GM18498 (cell line): ENCODE data around the gene SEC31A.
"Not testable (repeated sequence)": the region's sequence is repeated elsewhere in the genome, so short reads cannot be mapped to it uniquely, and the experiment has no call there.

Experiments used
- ATAC-seq: cut with Tn5 transposase; IDR thresholded peaks from one replicate; pipeline ENCODE4 v1.9.1; 2021; ENCODE audit warnings: mild to moderate bottlenecking, moderate library complexity; ENCODE audit not compliant: unreplicated experiment

The SEC31A gene

GRCh38 chr4:82898322-82899243 is 7.6 kb upstream of the SEC31A start:
- no peak for ATAC-seq

DNA sequence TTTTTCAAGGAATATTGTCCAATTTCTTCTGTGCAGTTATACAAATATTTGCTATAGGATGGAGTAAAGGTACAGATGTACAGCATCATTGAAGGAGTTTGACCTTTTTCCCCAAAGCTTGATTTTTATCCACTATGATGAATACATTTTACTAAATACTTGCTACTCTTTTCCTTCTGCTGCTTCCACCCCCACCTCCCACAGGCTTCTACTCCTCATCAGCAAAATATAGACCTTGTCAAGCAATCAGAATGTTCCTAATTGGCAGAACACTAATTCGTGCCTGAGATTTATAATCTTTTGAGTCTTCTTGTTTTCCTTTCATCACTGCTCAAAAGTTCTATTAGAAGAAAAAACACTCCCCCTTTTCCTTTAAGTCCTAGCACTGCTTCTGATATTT is 5.8 kb upstream of the SEC31A start:
- no peak for ATAC-seq

GRCh38 chr4:82893942-82894341 is 3.0 kb upstream of the SEC31A start:
- no peak for ATAC-seq

GRCh38 chr4:82892467-82892802 is 1.5 kb upstream of the SEC31A start:
- ATAC-seq = no peak

- ATAC-seq = peak; percentile 3
These were observed 934 bp upstream of the SEC31A start for GRCh38 chr4:82891707-82892466.

DNA sequence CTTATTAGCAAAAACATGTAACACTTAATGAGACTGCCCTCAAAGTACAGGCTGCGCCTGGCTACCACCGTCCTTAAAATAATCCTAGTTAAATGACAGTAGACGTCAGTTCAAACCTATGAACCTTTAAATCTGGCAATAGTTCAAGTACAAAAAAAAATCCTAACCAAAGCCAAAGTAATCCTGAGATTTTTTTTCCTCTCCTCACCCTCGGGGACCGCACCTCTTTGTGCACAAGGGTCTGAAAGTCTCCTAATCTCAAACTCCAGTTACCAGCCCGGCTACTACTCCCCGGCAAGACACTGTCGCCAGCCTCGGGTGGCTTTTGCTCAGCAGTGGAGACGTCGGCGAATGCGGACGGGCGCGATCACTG is 439 bp downstream of the SEC31A start:
- ATAC-seq = no peak

- ATAC-seq = no peak
These were observed 1.7 kb downstream of the SEC31A start for GRCh38 chr4:82889287-82889686.

GRCh38 chr4:82886147-82886942 is 4.6 kb downstream of the SEC31A start:
- no peak for ATAC-seq

DNA sequence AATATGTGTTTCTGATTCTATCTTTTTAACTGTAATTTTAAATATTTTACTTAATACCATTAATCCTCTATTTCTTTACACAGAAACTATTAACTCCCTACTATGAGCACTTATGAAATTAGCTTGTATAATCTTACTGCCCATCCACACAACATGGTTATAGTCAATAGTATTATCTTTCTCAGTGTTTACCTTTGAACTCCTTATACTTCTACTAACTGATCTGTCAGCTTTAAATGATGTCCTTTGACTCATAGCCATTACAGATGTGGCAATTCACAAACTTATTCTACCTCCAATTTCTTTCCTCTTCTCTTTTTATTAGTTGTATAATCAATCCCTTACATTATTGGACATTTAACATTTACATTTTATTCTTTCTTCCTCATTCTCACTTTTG is 5.5 kb downstream of the SEC31A start:
- no peak for ATAC-seq

- ATAC-seq = no peak
These were observed 22.4 kb downstream of the SEC31A start for GRCh38 chr4:82868572-82868971.

DNA sequence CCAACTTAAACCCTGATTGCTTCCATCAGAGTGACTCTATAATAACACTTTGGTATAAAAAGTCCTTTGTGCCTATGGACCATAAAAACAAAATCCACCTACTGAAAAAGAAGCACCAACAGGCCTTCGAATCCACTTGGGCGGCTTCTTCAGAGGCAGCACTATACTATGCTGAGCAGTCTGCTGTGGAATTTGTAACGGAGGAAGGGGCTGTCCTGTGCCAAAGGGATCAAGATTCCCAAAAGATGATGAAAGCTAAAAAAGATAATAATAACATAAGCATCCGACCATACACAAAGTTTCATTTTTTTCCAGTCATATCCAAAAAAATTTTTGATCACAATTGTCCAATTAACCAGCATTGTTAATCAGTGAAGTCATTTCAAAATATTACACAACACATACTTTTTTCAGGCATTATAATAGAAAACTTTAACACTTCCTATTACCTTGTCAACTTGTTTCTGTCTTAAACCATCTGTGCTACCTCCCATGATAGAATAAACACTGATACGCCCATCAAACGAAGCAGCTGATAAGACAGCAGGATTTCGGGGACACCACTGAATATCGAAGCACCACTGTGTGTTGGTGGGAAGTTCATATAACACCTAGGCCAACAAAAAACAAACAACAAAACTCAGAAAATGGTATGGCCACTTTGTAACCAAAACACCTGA is 24.1 kb downstream of the SEC31A start:
- no peak for ATAC-seq

- ATAC-seq = not testable (repeated sequence)
These were observed 24.9 kb downstream of the SEC31A start for GRCh38 chr4:82866033-82866432.

DNA sequence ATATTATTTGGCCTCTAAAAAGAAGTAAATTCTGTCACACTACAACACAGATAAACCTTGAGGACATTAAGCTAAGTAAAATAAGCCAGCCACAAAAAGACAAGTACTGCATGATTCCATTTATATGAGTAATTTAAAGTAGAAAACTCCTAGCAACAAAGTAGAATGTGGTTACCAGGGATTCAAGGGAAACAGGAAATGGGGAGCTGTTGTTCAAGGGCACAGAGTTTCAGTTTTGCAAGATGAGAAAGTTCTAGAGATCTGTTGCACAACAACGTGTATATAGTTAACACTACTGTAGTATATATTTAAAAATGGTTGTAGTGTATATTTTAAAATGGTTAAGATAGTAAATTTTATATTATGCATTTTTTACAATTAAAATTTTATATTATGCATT is 25.4 kb downstream of the SEC31A start:
- ATAC-seq = no peak

GRCh38 chr4:82864336-82864979 is 26.5 kb downstream of the SEC31A start:
- ATAC-seq = no peak

- no peak for ATAC-seq
These were observed 29.4 kb downstream of the SEC31A start for GRCh38 chr4:82861529-82861928.

DNA sequence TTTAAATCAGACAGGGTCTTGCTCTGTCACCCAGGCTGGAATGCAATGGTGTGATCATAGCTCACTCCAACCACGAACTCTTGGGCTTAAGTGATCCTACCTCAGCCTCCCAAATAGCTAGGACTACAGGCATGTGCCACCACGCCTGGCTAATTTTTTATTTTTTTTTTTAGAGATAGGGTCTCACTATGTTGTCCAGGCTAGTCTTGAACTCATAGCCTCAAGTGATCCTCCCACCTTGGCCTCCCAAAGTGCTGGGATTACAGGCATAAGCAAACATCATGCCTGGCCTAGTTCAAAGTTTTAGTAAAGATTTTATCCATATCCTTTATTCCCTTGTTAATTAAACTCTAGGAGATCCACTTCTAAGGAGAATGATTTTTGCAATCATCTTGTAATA is 30.5 kb downstream of the SEC31A start:
- not testable (repeated sequence) for ATAC-seq

DNA sequence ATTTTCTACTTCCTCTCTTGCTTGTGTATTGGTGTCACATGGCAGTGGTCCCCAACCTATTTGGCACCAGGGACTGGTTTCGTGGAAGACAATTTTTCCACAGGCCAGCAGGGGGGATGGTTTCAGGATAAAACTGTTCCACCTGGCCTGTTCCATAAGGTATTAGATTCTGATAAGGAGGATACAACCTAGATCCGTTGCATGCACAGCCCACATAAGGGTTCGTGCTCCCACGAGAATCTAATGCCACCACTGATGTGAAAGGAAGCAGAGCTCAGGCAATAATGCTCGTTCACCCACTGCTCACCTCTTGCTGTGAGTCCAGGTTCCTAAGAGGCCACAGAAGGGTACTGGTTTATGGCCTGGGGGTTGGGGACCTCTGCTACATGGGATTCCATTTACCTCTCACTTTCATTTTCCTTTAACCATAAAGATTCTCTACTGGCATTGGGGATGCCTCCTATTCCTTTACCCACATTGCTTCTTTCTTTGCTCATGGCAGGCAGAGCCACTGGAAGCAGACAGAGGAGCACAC is 38.1 kb downstream of the SEC31A start:
- ATAC-seq = no peak

GRCh38 chr4:82851885-82852750 is 38.8 kb downstream of the SEC31A start:
- no peak for ATAC-seq

- no peak for ATAC-seq
These were observed 39.6 kb downstream of the SEC31A start for GRCh38 chr4:82851318-82851717.
